BLaER1 treated with 17β-estradiol and CSF1 and Interleukin-3, amounts not matched to agents 10 nM and 100 nM (cell line): Measurements from ENCODE around the gene SAP130.
A peak's percentile ranks its signal among the peaks of the same experiment; 100 is the strongest.

Experiments used
- H3K27ac ChIP-seq, 11 experiments: shearing (Covaris generic); formaldehyde crosslinking; 2 replicates each; pipeline ENCODE4 v1.8.1; 2022
- H3K27me3 ChIP-seq, 11 experiments: shearing (Covaris generic); formaldehyde crosslinking; 2 replicates each; pipeline ENCODE4 v1.8.1; 2022
- H3K36me3 ChIP-seq, 11 experiments: shearing (Covaris generic); formaldehyde crosslinking; 2 replicates each; pipeline ENCODE4 v1.8.1; 2022
- H3K4me1 ChIP-seq, 10 experiments: shearing (Covaris generic); formaldehyde crosslinking; 2 replicates each; pipeline ENCODE4 v1.8.1; 2022
- H3K4me2 ChIP-seq, 11 experiments: shearing (Covaris generic); formaldehyde crosslinking; 2 replicates each; pipeline ENCODE4 v1.8.1; 2022
- H3K4me3 ChIP-seq, 10 experiments: shearing (Covaris generic); formaldehyde crosslinking; 2 replicates each; pipeline ENCODE4 v1.8.1; 2022
- H3K9ac ChIP-seq, 11 experiments: shearing (Covaris generic); formaldehyde crosslinking; 2 replicates each; pipeline ENCODE4 v1.8.1; 2022
- H3K9me3 ChIP-seq, 11 experiments: shearing (Covaris generic); formaldehyde crosslinking; replicated peaks in 1 of 11; 2 replicates each; pipeline ENCODE4 v1.8.1; 2022
- H4K20me1 ChIP-seq, 11 experiments: shearing (Covaris generic); formaldehyde crosslinking; 2 replicates each; pipeline ENCODE4 v1.8.1; 2022
- Cebpa-rat ChIP-seq, 11 experiments: shearing (Covaris generic); IDR thresholded peaks; 2 replicates each; pipeline ENCODE4 v1.8.1; 2022

Gene SAP130

DNA sequence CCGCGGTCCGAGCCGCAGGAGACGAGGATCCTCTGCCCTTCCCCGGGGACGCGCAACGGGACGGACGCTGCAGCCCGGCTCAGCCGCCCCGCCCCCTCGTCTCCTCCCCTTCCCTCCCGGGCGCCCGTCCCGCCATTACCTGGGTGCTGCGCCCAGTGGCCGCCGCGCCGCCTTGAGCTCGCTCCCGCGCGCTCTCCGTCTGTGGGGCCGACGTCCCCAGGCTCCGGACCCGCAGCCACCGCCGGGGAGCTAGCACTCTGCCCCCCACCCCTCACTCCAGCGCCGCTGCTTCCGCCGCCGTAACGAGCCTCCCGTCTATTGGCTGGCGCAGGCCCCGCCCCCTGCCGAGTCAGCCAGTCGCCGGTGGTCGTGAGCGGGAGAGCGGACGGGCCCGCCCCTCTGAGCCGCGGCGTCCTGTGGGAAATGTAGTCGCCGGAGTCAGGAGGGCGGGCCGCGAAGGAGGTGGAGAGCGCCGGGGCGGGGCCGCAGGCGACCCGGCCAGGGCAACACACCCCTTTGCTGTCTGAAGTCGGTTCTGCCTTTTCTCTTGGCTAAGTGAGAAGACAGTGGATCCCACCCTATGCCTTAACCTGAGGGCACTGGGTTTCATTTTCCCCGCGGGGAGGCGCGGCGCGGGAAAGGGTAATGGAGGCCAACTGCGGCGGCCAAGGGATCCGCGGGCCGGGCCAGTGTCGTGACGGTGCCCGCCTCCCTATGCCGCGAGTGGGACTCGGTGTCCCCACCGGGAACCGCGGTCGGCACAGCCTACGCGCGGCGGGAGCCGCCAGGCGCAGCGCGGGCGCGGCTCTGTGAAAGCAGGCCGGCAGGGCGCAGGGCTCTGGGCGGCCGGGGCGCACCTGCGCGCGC lies at the start of gene SAP130:
SAP130 (minus strand) TSS at position 259 of the 867 bp plus-strand sequence. CDS start 1,767 bp downstream, outside the sequence.
- Histone ChIP-seq H3K27ac (peak within 1 kb of the TSS; percentile 80 to 95 (median 89)), H3K4me3 (peak within 1 kb of the TSS; percentile 89 to 98 (median 97)), H3K27me3 (no peaks in the 10 kb centered on the region), H3K4me2 (peak within 1 kb of the TSS; percentile 86 to 98 (median 93)), H4K20me1 (peaks cover 7 to 33% (median 23%) of the 10 kb centered on the region in 11 experiments; a peak in 17 of 22 replicates), H3K36me3 (peaks cover 3 to 27% (median 19%) of the 10 kb centered on the region in 11 experiments; a peak in 18 of 22 replicates), H3K9me3 (peaks cover 19 to 24% (median 20%) of the 10 kb centered on the region in 11 experiments), H3K9ac (peak within 1 kb of the TSS; percentile 91 to 95 (median 94)), H3K4me1 (peaks cover 17 to 30% (median 21%) of the 10 kb centered on the region in 10 experiments)
- TF ChIP-seq Cebpa-rat (IDR thresholded peaks at IDR 0.05), result no peak

DNA sequence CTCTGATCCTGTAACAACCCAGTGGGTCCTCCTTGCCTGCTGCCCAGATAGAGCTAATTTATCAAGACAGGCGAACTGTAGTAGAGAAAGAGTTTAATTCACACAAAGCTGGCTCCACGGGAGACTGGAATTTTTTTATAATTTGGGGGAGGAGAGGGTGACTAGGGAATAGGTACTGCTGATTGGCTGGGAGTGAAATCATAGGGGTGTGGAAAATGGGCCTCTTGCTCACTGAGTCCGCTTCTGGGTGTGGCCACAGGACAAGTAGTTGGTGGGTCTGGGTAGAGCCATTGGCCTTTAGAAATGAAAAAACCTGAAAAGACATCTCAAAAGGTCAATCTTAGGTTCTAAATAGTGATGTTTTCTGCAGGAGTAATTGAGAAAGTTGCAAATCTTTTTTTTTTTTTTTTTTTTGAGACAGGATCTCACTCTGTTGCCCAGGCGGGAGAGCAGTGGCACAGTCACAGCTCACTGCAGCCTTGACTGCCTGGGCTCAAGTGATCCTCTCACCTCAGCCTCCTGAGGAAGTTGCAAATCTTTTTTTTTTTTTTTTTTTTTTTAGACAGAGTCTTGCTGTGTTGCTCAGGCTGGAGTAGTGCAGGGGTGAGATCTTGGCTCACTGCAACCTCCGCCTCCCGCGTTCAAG lies 48.7 kb upstream of the SAP130 start:
- Histone ChIP-seq H3K36me3 (no peaks in the 10 kb centered on the region), H3K27me3 (no peaks in the 10 kb centered on the region), H3K9me3 (peaks cover 0 to 15% (median 9%) of the 10 kb centered on the region in 11 experiments; a peak in 15 of 22 replicates), H3K9ac (no peak overlapping the region), H4K20me1 (no peaks in the 10 kb centered on the region), H3K4me2 (peak overlapping the region in 2 of 11 experiments; percentile 48 to 49; a peak in 5 of 22 replicates), H3K4me1 (peaks cover 0 to 23% (median 1%) of the 10 kb centered on the region in 10 experiments; a peak in 9 of 20 replicates), H3K4me3 (no peak overlapping the region), H3K27ac (peak overlapping the region in 2 of 11 experiments; percentile 4 to 26; a peak in 1 of 22 replicates)
- TF ChIP-seq Cebpa-rat (IDR thresholded peaks at IDR 0.05), result no peak

DNA sequence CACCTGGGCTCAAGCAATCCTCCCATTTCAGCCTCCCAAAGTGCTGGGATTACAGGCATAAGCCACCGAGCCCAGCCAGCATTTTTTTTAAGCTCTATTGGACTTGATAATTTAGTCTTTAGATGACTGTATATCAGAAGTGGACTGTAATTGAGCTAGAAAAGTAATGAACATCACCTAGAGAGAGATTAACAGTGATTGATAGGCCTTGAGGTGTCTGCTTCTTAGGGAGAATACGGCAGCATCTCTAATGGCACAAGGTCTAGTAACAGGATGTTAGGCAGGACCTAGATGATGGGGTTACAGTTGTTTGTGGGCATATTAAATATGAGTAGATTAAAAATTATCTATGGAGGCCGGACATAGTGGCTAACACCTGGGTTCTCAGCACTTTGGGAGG lies 45.4 kb upstream of the SAP130 start:
- no peaks in the 10 kb centered on the region for H4K20me1 ChIP-seq
- H3K4me1 ChIP-seq, result peaks cover 0 to 21% (median 1%) of the 10 kb centered on the region in 10 experiments; a peak in 9 of 20 replicates
- no peak overlapping the region for H3K9ac ChIP-seq
- peaks cover 0 to 15% (median 9%) of the 10 kb centered on the region in 11 experiments; a peak in 14 of 22 replicates for H3K9me3 ChIP-seq
- no peaks in the 10 kb centered on the region for H3K27me3 ChIP-seq
- no peak overlapping the region for H3K4me3 ChIP-seq
- TF ChIP-seq Cebpa-rat (IDR thresholded peaks at IDR 0.05), result no peak
- no peaks in the 10 kb centered on the region for H3K36me3 ChIP-seq
- no peak overlapping the region for H3K27ac ChIP-seq
- no peak overlapping the region for H3K4me2 ChIP-seq

DNA sequence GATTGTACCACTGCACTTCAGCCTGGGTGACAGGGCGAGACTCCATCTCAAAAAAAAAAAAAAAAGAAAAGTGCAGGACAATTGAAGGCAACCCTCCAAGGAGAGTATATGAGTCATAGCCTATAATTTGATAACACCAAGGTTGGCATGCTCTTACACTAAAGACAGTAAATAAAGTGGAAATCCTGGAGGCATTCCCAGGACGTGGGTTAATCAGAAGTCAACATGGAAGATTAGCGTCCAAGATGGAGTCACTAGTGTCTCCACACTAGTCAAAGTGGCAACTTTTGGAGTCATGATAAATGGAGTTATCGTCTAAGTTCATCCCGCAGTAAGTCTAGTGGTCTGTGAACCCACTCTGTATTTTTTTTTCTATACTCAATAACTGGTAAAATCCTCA lies 41.9 kb upstream of the SAP130 start:
- no peaks in the 10 kb centered on the region for H4K20me1 ChIP-seq
- H3K9me3 ChIP-seq, result no peaks in the 10 kb centered on the region
- H3K4me3 ChIP-seq, result no peak overlapping the region
- no peak for TF ChIP-seq Cebpa-rat (IDR thresholded peaks at IDR 0.05)
- H3K27ac ChIP-seq, result no peak overlapping the region
- H3K36me3 ChIP-seq, result no peaks in the 10 kb centered on the region
- H3K9ac ChIP-seq, result no peak overlapping the region
- peaks cover 0 to 3% (median 0%) of the 10 kb centered on the region in 10 experiments; a peak in 1 of 20 replicates for H3K4me1 ChIP-seq
- no peak overlapping the region for H3K4me2 ChIP-seq
- H3K27me3 ChIP-seq, result no peaks in the 10 kb centered on the region

DNA sequence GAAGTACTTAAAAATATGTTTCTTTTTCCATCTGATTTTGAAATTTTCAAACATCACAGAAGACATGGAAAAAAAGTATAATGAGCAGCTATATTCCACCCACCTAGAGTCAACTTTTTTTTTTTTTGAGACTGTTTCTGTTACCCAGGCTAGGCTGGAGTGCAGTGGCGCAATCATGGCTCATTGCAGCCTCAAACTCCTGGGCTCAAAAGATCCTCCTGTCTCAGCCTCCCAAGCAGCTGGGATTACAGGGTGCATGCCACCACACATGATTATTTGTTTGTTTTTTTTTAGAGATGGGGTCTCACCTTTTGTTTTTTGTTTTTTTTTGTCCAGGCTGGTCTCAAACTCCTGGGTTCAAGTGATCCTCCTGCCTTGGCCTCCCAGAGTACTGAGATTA lies 36.5 kb upstream of the SAP130 start:
- no peak overlapping the region for H3K4me3 ChIP-seq

DNA sequence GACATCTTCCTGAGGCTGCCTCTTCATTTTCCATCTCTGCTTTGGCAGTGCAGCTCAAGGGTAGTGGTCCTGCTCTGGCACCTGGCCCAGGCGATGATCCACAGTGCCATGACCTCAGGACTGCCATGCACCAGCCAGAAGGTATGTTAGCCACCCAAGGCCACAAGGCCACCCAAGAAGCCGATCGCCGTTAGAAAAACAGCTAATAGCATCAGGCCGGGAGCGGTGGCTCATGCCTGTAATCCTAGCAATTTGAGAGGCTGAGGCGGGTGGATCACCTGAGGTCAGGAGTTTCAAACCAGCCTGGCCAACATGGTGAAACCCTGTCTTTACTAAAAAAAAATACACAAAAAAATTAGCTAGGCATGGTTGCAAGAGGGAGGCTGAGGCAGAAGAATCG lies 34.7 kb upstream of the SAP130 start:
- TF ChIP-seq Cebpa-rat (IDR thresholded peaks at IDR 0.05), result no peak
- Histone ChIP-seq H3K9ac (no peak overlapping the region), H3K4me2 (no peak overlapping the region), H3K9me3 (no peaks in the 10 kb centered on the region), H3K36me3 (no peaks in the 10 kb centered on the region), H3K4me1 (peaks cover 0 to 5% (median 0%) of the 10 kb centered on the region in 10 experiments; a peak in 1 of 20 replicates), H3K27me3 (no peaks in the 10 kb centered on the region), H4K20me1 (no peaks in the 10 kb centered on the region), H3K4me3 (no peak overlapping the region), H3K27ac (no peak overlapping the region)

More for the DNA sequence above, 36.5 kb upstream of the SAP130 start:
- no peak overlapping the region for H3K9ac ChIP-seq
- H3K27me3 ChIP-seq, result no peaks in the 10 kb centered on the region
- no peak overlapping the region for H3K4me2 ChIP-seq
- H3K9me3 ChIP-seq, result no peaks in the 10 kb centered on the region
- H3K27ac ChIP-seq, result no peak overlapping the region
- H3K36me3 ChIP-seq, result no peaks in the 10 kb centered on the region
- no peak for TF ChIP-seq Cebpa-rat (IDR thresholded peaks at IDR 0.05)
- peaks cover 0 to 5% (median 0%) of the 10 kb centered on the region in 10 experiments; a peak in 1 of 20 replicates for H3K4me1 ChIP-seq
- no peaks in the 10 kb centered on the region for H4K20me1 ChIP-seq

DNA sequence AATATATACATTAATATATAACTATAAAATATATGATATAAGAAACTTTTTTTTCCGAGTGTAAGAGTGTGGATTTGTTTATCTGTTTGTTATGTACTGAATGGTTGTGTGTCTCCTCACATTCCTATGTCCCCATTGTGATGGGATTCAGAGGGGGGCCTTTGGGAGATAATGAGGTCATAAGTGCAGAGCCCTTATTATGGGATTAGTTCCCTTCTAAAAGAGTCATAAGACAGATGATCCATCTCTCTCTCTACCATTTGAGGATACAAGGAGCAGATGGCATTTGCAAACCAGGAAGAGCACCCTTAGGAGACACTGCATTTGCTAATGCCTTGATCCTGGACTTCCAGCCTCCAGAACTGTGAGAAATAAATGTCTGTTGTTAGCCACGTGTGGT lies 30.3 kb upstream of the SAP130 start:
- Histone ChIP-seq H3K36me3 (no peaks in the 10 kb centered on the region), H3K27me3 (no peaks in the 10 kb centered on the region), H3K4me2 (no peak overlapping the region), H3K9ac (no peak overlapping the region), H4K20me1 (no peaks in the 10 kb centered on the region), H3K4me1 (no peaks in the 10 kb centered on the region), H3K27ac (no peak overlapping the region), H3K9me3 (peaks cover 7 to 17% (median 14%) of the 10 kb centered on the region in 11 experiments; a peak in 18 of 22 replicates), H3K4me3 (no peak overlapping the region)
- TF ChIP-seq Cebpa-rat (IDR thresholded peaks at IDR 0.05), result no peak

DNA sequence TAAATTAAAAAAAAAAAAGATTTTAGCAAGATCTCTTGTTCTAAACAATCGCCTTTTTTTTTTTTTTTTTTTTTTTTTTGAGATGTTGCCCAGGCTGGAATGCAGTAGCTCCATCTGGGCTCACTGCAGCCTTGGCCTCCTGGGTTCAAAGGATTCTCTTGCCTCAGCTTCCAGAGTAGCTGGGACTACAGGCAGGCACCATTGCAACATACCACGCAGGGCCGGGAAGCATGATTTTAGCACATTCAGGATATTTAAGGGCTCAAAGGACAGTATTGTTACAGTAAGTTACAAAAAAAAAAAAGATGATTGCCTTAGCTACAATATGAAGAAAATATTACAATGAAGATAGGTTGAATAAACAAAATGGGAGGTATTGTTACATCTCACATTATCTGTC lies 29.5 kb upstream of the SAP130 start:
- H3K4me2 ChIP-seq, result no peak overlapping the region
- H3K4me3 ChIP-seq, result no peak overlapping the region
- H3K27me3 ChIP-seq, result no peaks in the 10 kb centered on the region
- H3K27ac ChIP-seq, result no peak overlapping the region
- H3K36me3 ChIP-seq, result no peaks in the 10 kb centered on the region
- no peaks in the 10 kb centered on the region for H3K4me1 ChIP-seq
- H3K9ac ChIP-seq, result no peak overlapping the region
- H3K9me3 ChIP-seq, result peaks cover 7 to 20% (median 14%) of the 10 kb centered on the region in 11 experiments; a peak in 18 of 22 replicates
- no peak for TF ChIP-seq Cebpa-rat (IDR thresholded peaks at IDR 0.05)
- no peaks in the 10 kb centered on the region for H4K20me1 ChIP-seq
